RWPE1 (cell line): ENCODE data around the gene ITGAL.
"Not testable (repeated sequence)": the region's sequence is repeated elsewhere in the genome, so short reads cannot be mapped to it uniquely, and the experiment has no call there.

Experiments
- CTCF ChIA-PET: fragments of 350-600 bp; sonication (Branson Sonifier 250); formaldehyde crosslinking; extraction: SDS; loops from one replicate; lab custom pipeline; 2021; lab: Yijun Ruan, JAX
- POLR2A ChIA-PET: fragments of 400-600 bp; formaldehyde crosslinking; extraction: SDS; loops from one replicate; lab custom pipeline; 2020; ENCODE audit warnings: antibody characterized with exemption; ENCODE audit not compliant: low non-redundant PET; lab: Yijun Ruan, JAX
- DNase-seq: peaks from one replicate; pipeline ENCODE4 v3.0.0; 2012; ENCODE audit warnings: low spot score
- H3K27ac ChIP-seq: fragments of 450-650 bp; 2 replicates; pipeline ENCODE4 v1.5.1; 2017
- CTCF ChIP-seq: fragments of 450-650 bp; conservative IDR thresholded peaks from 2 replicates; pipeline ENCODE4 v1.5.1; 2017; ENCODE audit warnings: low read depth, mild to moderate bottlenecking

Gene ITGAL

DNA sequence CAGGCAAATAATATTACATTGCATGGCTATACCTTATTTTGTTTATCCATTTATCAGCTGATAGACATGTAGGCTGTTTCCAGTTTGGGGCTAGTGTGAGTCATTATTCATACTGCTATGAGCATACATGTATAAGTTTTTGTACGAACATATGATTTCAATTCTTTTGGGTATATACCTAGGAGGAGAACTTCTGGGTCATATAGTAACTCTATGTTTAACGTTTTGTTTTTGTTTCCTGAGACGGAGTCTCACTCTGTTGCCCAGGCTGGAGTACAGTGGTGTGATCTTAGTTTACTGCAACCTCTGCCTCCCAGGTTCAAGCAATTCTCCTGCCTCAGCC is 2.4 kb upstream of the ITGAL start:
- no peak for DNase-seq
- peak overlapping the region; percentile 90 for H3K27ac ChIP-seq
- no peak for TF ChIP-seq CTCF
- POLR2A ChIA-PET: no interaction called here
- CTCF ChIA-PET: interaction anchor here (0.6 kb wide), 1 partner anchor 45 kb away, joined by 3 read pairs; no protein-coding TSS in a partner anchor

- POLR2A ChIA-PET: no interaction called here
- no peak for DNase-seq
- H3K27ac ChIP-seq: peak overlapping the region; percentile 90
- no peak for TF ChIP-seq CTCF
- CTCF ChIA-PET: interaction anchor here (0.6 kb wide), 1 partner anchor 44 kb away, joined by 3 read pairs; no protein-coding TSS in a partner anchor
Measured at GRCh38 chr16:30470632-30470995, 1.9 kb upstream of the ITGAL start.

DNA sequence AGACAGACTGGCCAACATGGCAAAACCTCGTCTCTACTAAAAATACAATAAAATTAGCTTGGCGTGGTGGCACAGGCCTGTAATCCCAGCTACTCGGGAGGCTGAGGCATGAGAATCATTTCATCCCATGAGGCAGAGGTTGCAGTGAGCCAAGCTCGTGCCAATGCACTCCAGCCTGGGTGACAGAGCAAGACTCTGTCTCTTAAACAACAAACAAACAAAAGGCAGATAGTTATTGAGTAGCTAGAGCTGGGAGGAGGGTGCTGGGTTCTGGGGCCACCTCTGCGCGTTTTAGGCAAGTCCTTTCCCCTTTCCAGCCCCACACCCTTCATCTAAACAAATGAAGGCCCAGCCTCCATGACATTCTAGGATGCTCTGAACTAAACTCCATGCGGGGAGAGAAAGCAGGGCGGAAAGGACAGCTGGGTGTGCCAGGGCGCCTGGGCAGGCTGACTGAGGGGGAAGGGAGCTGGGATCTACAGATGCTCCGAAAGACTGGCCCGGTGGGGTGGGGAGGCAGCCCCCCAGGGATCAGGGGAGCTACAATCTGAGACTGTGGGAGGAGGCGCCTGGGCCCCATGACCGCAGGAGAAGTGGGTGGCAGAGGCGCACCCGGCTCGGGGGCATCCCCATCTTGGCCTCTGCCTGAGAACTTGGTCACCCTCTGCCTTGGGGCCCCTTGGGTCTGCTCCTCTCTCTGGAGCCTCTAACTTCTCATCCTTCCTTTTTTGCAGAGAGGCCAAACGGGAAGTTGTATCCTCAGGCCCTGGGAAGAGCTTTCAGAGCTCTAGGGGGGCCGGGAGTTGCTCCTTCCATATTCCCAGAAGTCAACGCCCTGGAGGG is 910 bp downstream of the ITGAL start:
- ChIA-PET POLR2A (no interaction called here), CTCF (no interaction called here)
- H3K27ac ChIP-seq: 0 out of 2 replicates have a peak overlapping the region, but pooled peaks have one; percentile 7
- no peak for DNase-seq
- TF ChIP-seq CTCF: no peak

GRCh38 chr16:30474074-30474452 is 1.5 kb downstream of the ITGAL start:
- no peak for TF ChIP-seq CTCF
- ChIA-PET CTCF (no interaction called here), POLR2A (no interaction called here)
- DNase-seq: no peak
- no peak overlapping the region for H3K27ac ChIP-seq

DNA sequence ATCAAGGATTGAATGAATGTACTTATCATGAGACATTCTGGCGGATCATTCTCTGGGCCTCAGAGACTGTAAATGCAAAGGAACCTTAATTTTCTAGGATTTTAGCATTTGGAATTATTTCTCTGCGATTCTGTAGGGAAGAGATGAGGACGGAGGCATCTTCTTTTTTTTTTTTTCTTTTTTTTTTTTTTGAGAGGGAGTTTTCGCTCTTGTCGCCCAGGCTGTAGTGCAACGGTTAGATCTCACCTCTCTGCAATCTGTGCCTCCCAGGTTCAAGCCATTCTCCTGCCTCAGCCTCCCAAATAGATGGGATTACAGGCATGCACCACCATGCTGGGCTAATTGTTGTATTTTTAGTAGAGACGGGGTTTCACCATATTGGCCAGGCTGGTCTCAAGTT is 2.1 kb downstream of the ITGAL start:
- no peak for TF ChIP-seq CTCF
- H3K27ac ChIP-seq: no peak overlapping the region
- ChIA-PET CTCF (no interaction called here), POLR2A (interaction anchor here (0.6 kb wide), 1 partner anchor 13 kb away, joined by 3 read pairs; no protein-coding TSS in a partner anchor)
- no peak for DNase-seq

DNA sequence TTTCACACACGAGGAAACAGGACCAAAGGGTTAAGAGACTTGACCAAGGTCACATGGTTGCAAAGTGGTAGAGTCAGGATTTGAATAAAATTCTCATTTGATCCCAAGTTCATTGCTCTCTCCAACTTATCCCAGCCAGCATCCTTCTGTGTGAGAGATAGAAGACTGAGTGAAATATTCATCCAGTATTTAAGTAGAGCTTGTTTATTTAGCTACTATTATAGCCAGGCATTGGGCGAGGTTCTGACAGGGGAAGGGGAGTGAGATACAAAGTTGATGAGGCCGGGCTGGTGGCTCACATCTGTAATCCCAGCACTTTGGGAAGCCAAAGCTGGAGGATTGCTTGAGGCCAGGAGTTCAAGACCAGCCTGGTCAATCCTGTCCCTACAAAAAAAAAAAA is 4.4 kb downstream of the ITGAL start:
- no peak overlapping the region for H3K27ac ChIP-seq
- POLR2A ChIA-PET: no interaction called here
- no peak for TF ChIP-seq CTCF
- CTCF ChIA-PET: interaction anchor here (0.6 to 0.7 kb wide), 2 partner anchors 81 to 1383 kb away, joined by 4 read pairs; no protein-coding TSS in a partner anchor
- no peak for DNase-seq

DNA sequence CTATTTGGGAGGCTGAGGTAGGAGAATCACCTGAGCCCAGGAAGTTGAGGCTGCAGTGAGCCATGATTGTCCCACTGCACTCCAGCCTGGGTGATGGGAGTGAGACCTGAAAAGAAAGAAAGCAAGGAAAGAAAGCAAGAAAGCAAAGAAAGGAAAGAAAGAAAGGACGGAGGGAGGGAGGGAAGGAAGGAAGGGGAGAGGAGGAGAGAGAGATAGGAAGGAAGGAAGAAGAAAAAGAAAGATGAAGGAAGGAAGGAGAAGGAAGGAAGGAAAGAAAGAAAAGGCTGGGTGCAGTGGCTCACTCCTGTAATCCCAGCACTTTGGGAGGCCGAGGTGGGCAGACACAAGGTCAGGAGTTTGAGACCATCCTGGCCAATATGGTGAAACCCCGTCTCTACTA is 5.2 kb downstream of the ITGAL start:
- POLR2A ChIA-PET, DNase-seq, H3K27ac ChIP-seq, CTCF ChIA-PET: not testable (repeated sequence)
